Measurements from ENCODE around the gene CEP170B. TPM values are rescaled to one million over a fixed set of nuclear protein-coding genes. Genes with fewer than 3 reads are reported as not detected.
A peak's percentile ranks its signal among the peaks of the same experiment; 100 is the strongest.

The CEP170B gene
- total and polyA plus RNA-seq, 2 of the 13 experiments (the other 11 are each of a cell fraction or from before 2014, with no cell fraction given), result 4.3 to 8.8 TPM

GRCh38 chr14:104864267-104865080 lies 594 bp upstream of the CEP170B start (continued):
- TF ChIP-seq ZNF414 (CRISPR knock-in tag; IDR thresholded peaks at IDR 0.05), result 0 out of 2 replicates have a peak, but pooled peaks have one; percentile 32
- TF ChIP-seq PRDM15 (CRISPR knock-in tag; IDR thresholded peaks at IDR 0.05), result no peak
- no peak for TF ChIP-seq NAIF1 (CRISPR knock-in tag; IDR thresholded peaks at IDR 0.05; ENCODE audit: borderline replicate concordance)
- no peak for TF ChIP-seq FOXP1 (IDR thresholded peaks at IDR 0.05)
- no peak for TF ChIP-seq FOXP1 (CRISPR knock-in tag; IDR thresholded peaks at IDR 0.05)
- no peak for TF ChIP-seq ZNF382 (CRISPR knock-in tag; IDR thresholded peaks at IDR 0.05; ENCODE audit: borderline replicate concordance)
- no peak for TF ChIP-seq MZF1 (CRISPR knock-in tag; IDR thresholded peaks at IDR 0.05; ENCODE audit: borderline replicate concordance)
- peak; percentile 21; the same call in 1 of the 2 replicates for TF ChIP-seq ZNF782 (CRISPR knock-in tag; IDR thresholded peaks at IDR 0.05; ENCODE audit: borderline replicate concordance)
- no peak for TF ChIP-seq ZNF607 (CRISPR knock-in tag; IDR thresholded peaks at IDR 0.05; ENCODE audit: borderline replicate concordance)
- no peak for TF ChIP-seq ZHX2 (IDR thresholded peaks at IDR 0.05; ENCODE audit: low read depth)
- no peak for TF ChIP-seq ZHX2 (CRISPR knock-in tag; IDR thresholded peaks at IDR 0.05; ENCODE audit: borderline replicate concordance)
- no peak for TF ChIP-seq RELA (CRISPR knock-in tag; IDR thresholded peaks at IDR 0.05)
- peak; percentile 69 for TF ChIP-seq PTBP1 (IDR thresholded peaks at IDR 0.05; ENCODE audit: low read depth, low read length, poor library complexity, severe bottlenecking)
- no peak for TF ChIP-seq GRHL1 (CRISPR knock-in tag; conservative IDR thresholded peaks at IDR 0.05)
- TF ChIP-seq FOXJ3 (CRISPR knock-in tag; IDR thresholded peaks at IDR 0.05; ENCODE audit: borderline replicate concordance), result no peak
- peak; percentile 35; the same call in 1 of the 2 replicates for TF ChIP-seq ZNF616 (CRISPR knock-in tag; IDR thresholded peaks at IDR 0.05; ENCODE audit: low read depth)
- TF ChIP-seq CAMTA2 (CRISPR knock-in tag; IDR thresholded peaks at IDR 0.05; ENCODE audit: borderline replicate concordance), result 0 out of 2 replicates have a peak, but pooled peaks have one; percentile 27
